ENCODE data around the gene FGL2. TPM values are rescaled to one million over a fixed set of nuclear protein-coding genes. Genes with fewer than 3 reads are reported as not detected.
A peak's percentile ranks its signal among the peaks of the same experiment; 100 is the strongest.

The FGL2 gene
- total and polyA plus RNA-seq, 2 of the 4 experiments (the other 2 are of a cell fraction): 0.32 to 1.3 TPM

DNA sequence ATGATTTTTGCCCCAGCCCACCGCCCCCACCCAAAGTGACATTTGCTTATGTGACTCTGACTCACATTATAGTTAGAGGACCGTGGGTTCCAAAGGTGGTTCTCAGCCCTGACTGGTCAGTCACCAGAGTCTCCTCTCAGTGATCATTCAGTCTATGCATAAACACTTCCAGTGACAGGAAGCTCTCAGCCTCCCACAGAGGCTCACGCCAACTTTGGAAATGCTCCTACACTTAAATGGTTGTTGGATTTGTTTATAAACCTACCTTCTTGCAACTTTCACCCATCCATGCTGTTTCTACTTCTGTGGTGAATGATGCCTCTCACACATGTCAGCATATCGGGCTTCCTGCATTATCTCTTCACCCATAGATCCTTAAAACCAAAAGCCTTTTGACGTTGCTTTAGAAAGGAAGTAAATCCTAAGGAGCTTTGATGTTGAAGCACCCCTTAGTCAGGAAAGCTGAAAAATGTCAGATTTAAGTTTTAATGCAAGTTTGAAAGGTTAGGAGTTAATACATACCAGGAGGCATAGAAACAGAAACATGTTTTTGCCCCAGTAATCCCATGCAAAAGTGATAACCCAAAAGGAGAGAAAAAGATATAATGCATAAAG lies 46.5 kb upstream of the FGL2 start:
- Histone ChIP-seq H3K79me1 (ENCODE audit: low read depth in 1 of 2, low read length in 2 of 2) (no peaks in the 10 kb centered on the region), H3K27me3 (ENCODE audit: control insufficient read depth, insufficient read depth, low read length) (no peaks in the 10 kb centered on the region), H3K4ac (ENCODE audit: low read depth, low read length) (peak overlapping the region; percentile 2), H3K23ac (ENCODE audit: low read depth, low read length) (peak overlapping the region; percentile 0; the same call in 1 of the 2 replicates), H4K91ac (ENCODE audit: insufficient read depth, low read depth, low read length) (peak overlapping the region; percentile 33), H3K4me3 (ENCODE audit: insufficient read depth, low read depth, low read length) (peak overlapping the region; percentile 17; the same call in 1 of the 2 replicates), H2AFZ (replicated peaks; ENCODE audit: low read length, poor library complexity) (peak overlapping the region; percentile 27), H3K18ac (ENCODE audit: low read depth, low read length) (peak overlapping the region; percentile 92), H3K9me3 (ENCODE audit: control insufficient read depth, insufficient read depth, low read length) (no peaks in the 10 kb centered on the region), H3K14ac (replicated peaks; ENCODE audit: low read depth, low read length) (peak overlapping the region; percentile 45), H3K56ac (ENCODE audit: extremely low read depth, insufficient read depth, low read length) (peak overlapping the region; percentile 58; the same call in 1 of the 2 replicates), H2BK5ac (ENCODE audit: low read depth, low read length, poor library complexity, severe bottlenecking) (peak overlapping the region; percentile 66), H3K4me2 (ENCODE audit: low read depth, low read length) (peak overlapping the region; percentile 54), H3K9me1 (ENCODE audit: insufficient read depth, low read length) (peaks cover 11% of the 10 kb centered on the region), H2AK9ac (replicated peaks; ENCODE audit: low read depth, low read length, poor library complexity) (no peak overlapping the region), H2AK5ac (ENCODE audit: low read depth, low read length) (no peak overlapping the region), H4K20me1 (ENCODE audit: insufficient read depth, low read length) (no peaks in the 10 kb centered on the region), H2BK20ac (ENCODE audit: low read depth, low read length) (peak overlapping the region; percentile 73), H2BK15ac (ENCODE audit: low read depth, low read length) (peak overlapping the region; percentile 20), H3K36me3 (ENCODE audit: control insufficient read depth, insufficient read depth, low read length) (no peaks in the 10 kb centered on the region), H4K5ac (ENCODE audit: low read depth, low read length) (peak overlapping the region; percentile 73; the same call in 1 of the 2 replicates), H2BK120ac (ENCODE audit: low read depth, low read length) (peak overlapping the region; percentile 57), H3K4me1 (ENCODE audit: control insufficient read depth, insufficient read depth, low read length) (peaks cover 16% of the 10 kb centered on the region), H3K9ac (ENCODE audit: low read depth, low read length) (peak overlapping the region; percentile 31; the same call in 1 of the 2 replicates), H3K27ac (ENCODE audit: insufficient read depth, low read length) (peak overlapping the region; percentile 13), H4K8ac (ENCODE audit: low read depth in 2 of 2, low read length in 2 of 2) (peak overlapping the region; percentile 15 to 65)
- TF ChIP-seq FOS (IDR thresholded peaks at IDR 0.05; ENCODE audit: low read depth, low read length) (no peak), MAFK (IDR thresholded peaks at IDR 0.05; ENCODE audit: low read depth, low read length) (no peak), RCOR1 (IDR thresholded peaks at IDR 0.05; ENCODE audit: insufficient replicate concordance, low read length) (no peak), RAD21 (IDR thresholded peaks at IDR 0.05; ENCODE audit: low read length) (no peak), BHLHE40 (IDR thresholded peaks at IDR 0.05; ENCODE audit: low read depth, low read length) (no peak), SMC3 (IDR thresholded peaks at IDR 0.05; ENCODE audit: low read depth, low read length) (no peak), CHD1 (IDR thresholded peaks at IDR 0.05; ENCODE audit: low read depth, low read length) (no peak), POLR2A (IDR thresholded peaks at IDR 0.05; ENCODE audit: low read depth, low read length) (no peak), CEBPB (IDR thresholded peaks at IDR 0.05; ENCODE audit: low read depth, low read length) (no peak)
- POLR2A ChIA-PET (ENCODE audit: unreplicated experiment): no interaction called here
- in situ Hi-C loops (cut with MboI; ENCODE audit: low sequenced_read_pairs) (loop anchor here (5.0 to 10.0 kb wide), 2 partner anchors 81 to 121 kb away; partner anchors contain the start of gene CCDC146), dilution Hi-C loops (cut with HindIII; ENCODE audit: low sequenced_read_pairs, unreplicated experiment) (no loop called here), intact Hi-C loops (cut with micrococcal nuclease) (no loop called here)
- CTCF ChIA-PET: interaction anchor here (1.3 to 2.1 kb wide), 3 partner anchors 12 to 86 kb away, joined by 3 to 19 read pairs (median 5); no protein-coding TSS in a partner anchor
- no TSS peak for BruUV-seq (replicated peaks)
- peak; percentile 55 for ATAC-seq (ENCODE audit: low read depth)
- no CpG with 5 or more reads among the region's 5 CpGs for WGBS, 2 experiments (ENCODE audit: extremely low coverage in 2 of 2, insufficient read length in 1 of 2)
- DNase-seq: no peak

All from IMR-90 (cell line).